Measurements from ENCODE around the gene HAUS2. TPM values are rescaled to one million over a fixed set of nuclear protein-coding genes. Genes with fewer than 3 reads are reported as not detected.
A peak's percentile ranks its signal among the peaks of the same experiment; 100 is the strongest.

HAUS2 gene
- total RNA-seq (2012; rRNA removed) (22.4 and 29.2 TPM in 2 replicates), polyA plus RNA-seq (2012; rRNA removed) (12.3 and 18.4 TPM in 2 replicates), Bru-seq, nascent RNA (percentile 56 among the genes with signal in this experiment), BruChase-seq, experiment 1, labeled RNA remaining after a 6-hour chase (percentile 74 among the genes with signal in this experiment), BruChase-seq, experiment 2, labeled RNA remaining after a 2-hour chase (percentile 63 among the genes with signal in this experiment)
- 5.7 and 7.8 TPM in 2 replicates for polyA plus RNA-seq (2012; cell fraction: cytosol; rRNA removed)
- 3.1 and 6.2 TPM in 2 replicates for polyA plus RNA-seq (2012; cell fraction: nucleus; rRNA removed; ENCODE audit: low replicate concordance)
- long read RNA-seq, partial matches to known transcripts, result 1 of 11 reads
- long read RNA-seq, other reads (novel, unspliced or antisense), result 3 of 11 reads

GRCh38 chr15:42548249-42549031, at the start of gene HAUS2, which contains the start of gene LRRC57:
HAUS2 (plus strand) TSS chr15:42548838; CDS start chr15:42548873, 35 bp downstream.
LRRC57 (minus strand) TSS chr15:42548793; CDS start chr15:42548434, 359 bp downstream.
- 0 out of 2 replicates have a peak, but pooled peaks cover 4% of the 10 kb centered on the region for H4K20me1 ChIP-seq (ENCODE audit: insufficient read depth, low read length)
- H4K8ac ChIP-seq (ENCODE audit: low read depth in 2 of 2, low read length in 2 of 2), result peak within 1 kb of the TSS; percentile 87 to 93
- H3K36me3 ChIP-seq (ENCODE audit: control insufficient read depth, insufficient read depth, low read length), result peaks cover 11% of the 10 kb centered on the region
- in situ Hi-C loops (cut with MboI; ENCODE audit: low sequenced_read_pairs), result no loop called here
- H3K4me3 ChIP-seq (ENCODE audit: insufficient read depth, low read depth, low read length), result peak within 1 kb of the TSS; percentile 85
- peak within 1 kb of the TSS; percentile 5; the same call in 1 of the 2 replicates for H2BK120ac ChIP-seq (ENCODE audit: low read depth, low read length)
- ATAC-seq (ENCODE audit: low read depth), result peak; percentile 93
- 0% methylated on average over 47 of the region's 71 CpGs; no CpG with 5 or more reads in 1 of the 2 experiments for WGBS, 2 experiments (ENCODE audit: extremely low coverage in 2 of 2, insufficient read length in 1 of 2)
- H4K5ac ChIP-seq (ENCODE audit: low read depth, low read length), result peak within 1 kb of the TSS; percentile 67
- peak within 1 kb of the TSS; percentile 77 for H3K14ac ChIP-seq (replicated peaks; ENCODE audit: low read depth, low read length)
- H3K9me1 ChIP-seq (ENCODE audit: insufficient read depth, low read length), result 0 out of 2 replicates have a peak, but pooled peaks cover 3% of the 10 kb centered on the region
- H3K27ac ChIP-seq (ENCODE audit: insufficient read depth, low read length), result peak within 1 kb of the TSS; percentile 84
- peak within 1 kb of the TSS; percentile 91 for H3K23ac ChIP-seq (ENCODE audit: low read depth, low read length)
- H3K4ac ChIP-seq (ENCODE audit: low read depth, low read length), result peak within 1 kb of the TSS; percentile 61
- peak within 1 kb of the TSS; percentile 89 for H3K9ac ChIP-seq (ENCODE audit: low read depth, low read length)
- peaks cover 21 to 57% of the 10 kb centered on the region in 2 experiments for H3K79me1 ChIP-seq (ENCODE audit: low read depth in 1 of 2, low read length in 2 of 2)
- intact Hi-C loops (cut with micrococcal nuclease), result loop anchor here (1.0 kb wide), 2 partner anchors 53 to 102 kb away; partner anchors contain the start of gene SNAP23
- H3K56ac ChIP-seq (ENCODE audit: extremely low read depth, insufficient read depth, low read length), result peak within 1 kb of the TSS; percentile 87
- H3K4me1 ChIP-seq (ENCODE audit: control insufficient read depth, insufficient read depth, low read length), result peaks cover 6% of the 10 kb centered on the region
- CTCF ChIA-PET, result interaction anchor here (0.8 kb wide), 1 partner anchor 9 kb away, joined by 6 read pairs; no protein-coding TSS in a partner anchor
- peak within 1 kb of the TSS; percentile 96 for H2AFZ ChIP-seq (replicated peaks; ENCODE audit: low read length, poor library complexity)
- no peaks in the 10 kb centered on the region for H3K27me3 ChIP-seq (ENCODE audit: control insufficient read depth, insufficient read depth, low read length)
- dilution Hi-C loops (cut with HindIII; ENCODE audit: low sequenced_read_pairs, unreplicated experiment), result no loop called here
- TF ChIP-seq POLR2A (IDR thresholded peaks at IDR 0.05; ENCODE audit: low read depth, low read length) (peak; percentile 73), RAD21 (IDR thresholded peaks at IDR 0.05; ENCODE audit: low read length) (no peak), USF2 (IDR thresholded peaks at IDR 0.05; ENCODE audit: low read depth, low read length) (no peak), MXI1 (IDR thresholded peaks at IDR 0.05; ENCODE audit: borderline replicate concordance, low read depth, low read length) (peak; percentile 74), BHLHE40 (IDR thresholded peaks at IDR 0.05; ENCODE audit: low read depth, low read length) (0 out of 2 replicates have a peak, but pooled peaks have one; percentile 18), MAZ (IDR thresholded peaks at IDR 0.05; ENCODE audit: borderline replicate concordance, low read depth, low read length) (no peak), MAFK (IDR thresholded peaks at IDR 0.05; ENCODE audit: low read depth, low read length) (no peak), SMC3 (IDR thresholded peaks at IDR 0.05; ENCODE audit: low read depth, low read length) (no peak), RCOR1 (IDR thresholded peaks at IDR 0.05; ENCODE audit: insufficient replicate concordance, low read length) (no peak), CHD1 (IDR thresholded peaks at IDR 0.05; ENCODE audit: low read depth, low read length) (no peak)
- H2BK5ac ChIP-seq (ENCODE audit: low read depth, low read length, poor library complexity, severe bottlenecking), result peak within 1 kb of the TSS; percentile 65
- H3K18ac ChIP-seq (ENCODE audit: low read depth, low read length), result peak within 1 kb of the TSS; percentile 18
- H2AK9ac ChIP-seq (replicated peaks; ENCODE audit: low read depth, low read length, poor library complexity), result peak within 1 kb of the TSS; percentile 97
- DNase-seq, result peak; percentile 78
- H2BK20ac ChIP-seq (ENCODE audit: low read depth, low read length), result no peak within 1 kb of the TSS
- BruUV-seq (replicated peaks), result no TSS peak
- no peaks in the 10 kb centered on the region for H3K9me3 ChIP-seq (ENCODE audit: control insufficient read depth, insufficient read depth, low read length)
- peak within 1 kb of the TSS; percentile 82; the same call in 1 of the 2 replicates for H4K91ac ChIP-seq (ENCODE audit: insufficient read depth, low read depth, low read length)
- POLR2A ChIA-PET (ENCODE audit: unreplicated experiment), result no interaction called here
- H2AK5ac ChIP-seq (ENCODE audit: low read depth, low read length), result peak within 1 kb of the TSS; percentile 58
- peak within 1 kb of the TSS; percentile 99 for H3K4me2 ChIP-seq (ENCODE audit: low read depth, low read length)
- H2BK15ac ChIP-seq (ENCODE audit: low read depth, low read length), result peak within 1 kb of the TSS; percentile 12; the same call in 1 of the 3 replicates

All from IMR-90 (cell line).